Gastrocnemius medialis (tissue), 4 donors: ENCODE measurements around the gene NKTR.

Experiments
- POLR2A ChIP-seq, 2 donors: fragments of 450-650 bp; IDR thresholded peaks; one replicate each; pipeline ENCODE4 v1.6.1; 2017; ENCODE audit warnings: antibody characterized with exemption in 2 of 2, mild to moderate bottlenecking in 2 of 2, moderate library complexity in 2 of 2
- TF ChIP-seq, protein P1 (sequence below), 5 experiments: fragments of 450-650 bp in 3 of 5; fragments of 200-600 bp in 2 of 5; sonication (generic) in 2 of 5; IDR thresholded peaks in 4 of 5; conservative IDR thresholded peaks in 1 of 5; 1 replicate in 4 of 5; 2 replicates in 1 of 5; pipeline ENCODE4 v1.5.1; 2016 to 2019; ENCODE audit warnings: antibody characterized with exemption in 5 of 5, mild to moderate bottlenecking in 3 of 5, moderate library complexity in 3 of 5

DNA sequence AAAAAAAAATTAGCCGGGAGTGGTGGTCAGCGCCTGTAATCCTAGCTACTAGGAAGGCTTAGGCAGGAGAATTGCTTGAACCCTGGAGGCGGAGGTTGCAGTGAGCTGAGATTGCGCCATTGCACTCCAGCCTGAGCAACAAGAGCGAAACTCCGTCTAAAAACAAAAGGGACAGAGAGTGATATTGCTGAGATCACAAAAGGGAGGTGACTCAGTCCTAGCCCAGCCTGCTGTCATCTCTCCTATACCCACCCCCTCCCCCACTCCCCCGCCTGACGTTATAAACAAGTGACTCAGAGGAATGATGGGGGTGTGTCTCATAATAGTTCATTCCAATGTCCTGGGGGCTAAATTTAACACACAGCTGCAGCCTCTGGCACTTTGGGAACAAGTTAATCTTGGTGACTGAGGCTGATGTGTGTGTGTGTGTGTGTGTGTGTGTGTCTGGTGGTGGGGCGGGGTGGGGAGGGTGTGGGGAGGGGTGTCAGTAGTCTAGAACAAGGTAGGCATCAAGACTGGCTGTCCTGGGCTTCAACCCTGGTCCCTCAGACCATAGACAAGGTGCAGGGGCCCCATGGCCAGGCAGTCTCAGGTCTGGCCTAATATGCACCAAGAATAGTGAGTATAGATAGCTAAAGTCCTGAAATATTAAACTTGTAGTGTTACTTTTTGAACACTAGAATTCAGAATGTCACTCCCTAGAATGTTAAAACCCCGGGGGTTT, 83.6 kb downstream of the NKTR start:
- TF ChIP-seq, protein P1, sequence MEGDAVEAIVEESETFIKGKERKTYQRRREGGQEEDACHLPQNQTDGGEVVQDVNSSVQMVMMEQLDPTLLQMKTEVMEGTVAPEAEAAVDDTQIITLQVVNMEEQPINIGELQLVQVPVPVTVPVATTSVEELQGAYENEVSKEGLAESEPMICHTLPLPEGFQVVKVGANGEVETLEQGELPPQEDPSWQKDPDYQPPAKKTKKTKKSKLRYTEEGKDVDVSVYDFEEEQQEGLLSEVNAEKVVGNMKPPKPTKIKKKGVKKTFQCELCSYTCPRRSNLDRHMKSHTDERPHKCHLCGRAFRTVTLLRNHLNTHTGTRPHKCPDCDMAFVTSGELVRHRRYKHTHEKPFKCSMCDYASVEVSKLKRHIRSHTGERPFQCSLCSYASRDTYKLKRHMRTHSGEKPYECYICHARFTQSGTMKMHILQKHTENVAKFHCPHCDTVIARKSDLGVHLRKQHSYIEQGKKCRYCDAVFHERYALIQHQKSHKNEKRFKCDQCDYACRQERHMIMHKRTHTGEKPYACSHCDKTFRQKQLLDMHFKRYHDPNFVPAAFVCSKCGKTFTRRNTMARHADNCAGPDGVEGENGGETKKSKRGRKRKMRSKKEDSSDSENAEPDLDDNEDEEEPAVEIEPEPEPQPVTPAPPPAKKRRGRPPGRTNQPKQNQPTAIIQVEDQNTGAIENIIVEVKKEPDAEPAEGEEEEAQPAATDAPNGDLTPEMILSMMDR (IDR thresholded peaks at IDR 0.05 in 4 of 5, conservative IDR thresholded peaks at IDR 0.05 in 1 of 5) = no peak
- TF ChIP-seq POLR2A (IDR thresholded peaks at IDR 0.05) = peak; percentile 25 to 32
